ENCODE data around the gene TUSC2.

GRCh38 chr3:50356553-50356952 is 28.5 kb upstream of the TUSC2 start:
- TF ChIP-seq, protein P1, sequence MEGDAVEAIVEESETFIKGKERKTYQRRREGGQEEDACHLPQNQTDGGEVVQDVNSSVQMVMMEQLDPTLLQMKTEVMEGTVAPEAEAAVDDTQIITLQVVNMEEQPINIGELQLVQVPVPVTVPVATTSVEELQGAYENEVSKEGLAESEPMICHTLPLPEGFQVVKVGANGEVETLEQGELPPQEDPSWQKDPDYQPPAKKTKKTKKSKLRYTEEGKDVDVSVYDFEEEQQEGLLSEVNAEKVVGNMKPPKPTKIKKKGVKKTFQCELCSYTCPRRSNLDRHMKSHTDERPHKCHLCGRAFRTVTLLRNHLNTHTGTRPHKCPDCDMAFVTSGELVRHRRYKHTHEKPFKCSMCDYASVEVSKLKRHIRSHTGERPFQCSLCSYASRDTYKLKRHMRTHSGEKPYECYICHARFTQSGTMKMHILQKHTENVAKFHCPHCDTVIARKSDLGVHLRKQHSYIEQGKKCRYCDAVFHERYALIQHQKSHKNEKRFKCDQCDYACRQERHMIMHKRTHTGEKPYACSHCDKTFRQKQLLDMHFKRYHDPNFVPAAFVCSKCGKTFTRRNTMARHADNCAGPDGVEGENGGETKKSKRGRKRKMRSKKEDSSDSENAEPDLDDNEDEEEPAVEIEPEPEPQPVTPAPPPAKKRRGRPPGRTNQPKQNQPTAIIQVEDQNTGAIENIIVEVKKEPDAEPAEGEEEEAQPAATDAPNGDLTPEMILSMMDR (IDR thresholded peaks at IDR 0.05): no peak
- no peak for TF ChIP-seq POLR2AphosphoS5 (IDR thresholded peaks at IDR 0.05; ENCODE audit: insufficient read depth in 1 of 2, low read depth in 1 of 2)
- TF ChIP-seq POLR2A (IDR thresholded peaks at IDR 0.05): no peak
